ENCODE results near the gene GRIK4.

Gene GRIK4

GRCh38 chr11:120771551-120772060 lies 260.1 kb downstream of the GRIK4 start:
- Histone ChIP-seq H3K4me2 (ENCODE audit: low read length) (no peak overlapping the region), H3K4me3 (ENCODE audit: low read depth, low read length, poor library complexity, severe bottlenecking) (no peak overlapping the region), H4K20me1 (ENCODE audit: insufficient read depth, low read length) (no peaks in the 10 kb centered on the region), H3K79me2 (ENCODE audit: insufficient read depth, low read length) (no peaks in the 10 kb centered on the region), H3K9me2 (ENCODE audit: low read depth, low read length) (no peaks in the 10 kb centered on the region), H3F3A (ENCODE audit: insufficient read depth, low read length) (no peaks in the 10 kb centered on the region), H3K9me3 (ENCODE audit: low read length) (no peaks in the 10 kb centered on the region), H3K9ac (ENCODE audit: low read length) (no peak overlapping the region), H3K27ac (ENCODE audit: low read depth, low read length, poor library complexity, severe bottlenecking) (no peak overlapping the region), H3K4me1 (ENCODE audit: insufficient read depth, low read length, severe bottlenecking) (no peaks in the 10 kb centered on the region), H3K36me3 (ENCODE audit: insufficient read depth, low read length) (no peaks in the 10 kb centered on the region), H3K27me3 (ENCODE audit: insufficient read depth, low read length) (no peaks in the 10 kb centered on the region), H2AFZ (ENCODE audit: low read length) (no peak overlapping the region)
- TF ChIP-seq CTCF (IDR thresholded peaks at IDR 0.05; ENCODE audit: low read length) (no peak), EZH2 (IDR thresholded peaks at IDR 0.05; ENCODE audit: borderline replicate concordance, low read length) (no peak)

GRCh38 chr11:120773501-120774031 lies 262.0 kb downstream of the GRIK4 start:
- H2AFZ ChIP-seq (ENCODE audit: low read length) = no peak overlapping the region
- no peaks in the 10 kb centered on the region for H3K79me2 ChIP-seq (ENCODE audit: insufficient read depth, low read length)
- no peaks in the 10 kb centered on the region for H3K4me1 ChIP-seq (ENCODE audit: insufficient read depth, low read length, severe bottlenecking)
- H3K4me2 ChIP-seq (ENCODE audit: low read length) = no peak overlapping the region
- no peaks in the 10 kb centered on the region for H3K27me3 ChIP-seq (ENCODE audit: insufficient read depth, low read length)
- H3K36me3 ChIP-seq (ENCODE audit: insufficient read depth, low read length) = no peaks in the 10 kb centered on the region
- H3K9ac ChIP-seq (ENCODE audit: low read length) = no peak overlapping the region
- H3F3A ChIP-seq (ENCODE audit: insufficient read depth, low read length) = no peaks in the 10 kb centered on the region
- TF ChIP-seq EZH2 (IDR thresholded peaks at IDR 0.05; ENCODE audit: borderline replicate concordance, low read length) (no peak), CTCF (IDR thresholded peaks at IDR 0.05; ENCODE audit: low read length) (no peak)
- no peaks in the 10 kb centered on the region for H4K20me1 ChIP-seq (ENCODE audit: insufficient read depth, low read length)
- no peak overlapping the region for H3K4me3 ChIP-seq (ENCODE audit: low read depth, low read length, poor library complexity, severe bottlenecking)
- H3K27ac ChIP-seq (ENCODE audit: low read depth, low read length, poor library complexity, severe bottlenecking) = no peak overlapping the region
- H3K9me3 ChIP-seq (ENCODE audit: low read length) = no peaks in the 10 kb centered on the region
- no peaks in the 10 kb centered on the region for H3K9me2 ChIP-seq (ENCODE audit: low read depth, low read length)

GRCh38 chr11:120774591-120775386 lies 263.2 kb downstream of the GRIK4 start:
- no peaks in the 10 kb centered on the region for H3K9me2 ChIP-seq (ENCODE audit: low read depth, low read length)
- no peaks in the 10 kb centered on the region for H3K36me3 ChIP-seq (ENCODE audit: insufficient read depth, low read length)
- no peak overlapping the region for H3K4me3 ChIP-seq (ENCODE audit: low read depth, low read length, poor library complexity, severe bottlenecking)
- no peaks in the 10 kb centered on the region for H3K9me3 ChIP-seq (ENCODE audit: low read length)
- H3K4me1 ChIP-seq (ENCODE audit: insufficient read depth, low read length, severe bottlenecking) = no peaks in the 10 kb centered on the region
- no peaks in the 10 kb centered on the region for H4K20me1 ChIP-seq (ENCODE audit: insufficient read depth, low read length)
- H3K27me3 ChIP-seq (ENCODE audit: insufficient read depth, low read length) = no peaks in the 10 kb centered on the region
- TF ChIP-seq EZH2 (IDR thresholded peaks at IDR 0.05; ENCODE audit: borderline replicate concordance, low read length) (no peak), CTCF (IDR thresholded peaks at IDR 0.05; ENCODE audit: low read length) (no peak)
- no peak overlapping the region for H3K9ac ChIP-seq (ENCODE audit: low read length)
- no peaks in the 10 kb centered on the region for H3F3A ChIP-seq (ENCODE audit: insufficient read depth, low read length)
- no peak overlapping the region for H2AFZ ChIP-seq (ENCODE audit: low read length)
- H3K4me2 ChIP-seq (ENCODE audit: low read length) = no peak overlapping the region
- no peaks in the 10 kb centered on the region for H3K79me2 ChIP-seq (ENCODE audit: insufficient read depth, low read length)
- no peak overlapping the region for H3K27ac ChIP-seq (ENCODE audit: low read depth, low read length, poor library complexity, severe bottlenecking)

All from OCI-LY1 (cell line).